Activated CD8-positive, alpha-beta memory T cell treated with anti-CD3 and anti-CD28 coated beads for 4 hours (primary cell): Measurements from ENCODE around the gene ELN.
"Not testable (repeated sequence)": the region's sequence is repeated elsewhere in the genome, so short reads cannot be mapped to it uniquely, and the experiment has no call there.

Experiments used
- DNase-seq, 2 donors: peaks; one replicate each; pipeline ENCODE4 v3.0.0-alpha.2; 2020; ENCODE audit warnings: low read depth in 2 of 2

ELN gene

GRCh38 chr7:74000489-74001149 is 27.4 kb upstream of the ELN start:
- no peak for DNase-seq

DNA sequence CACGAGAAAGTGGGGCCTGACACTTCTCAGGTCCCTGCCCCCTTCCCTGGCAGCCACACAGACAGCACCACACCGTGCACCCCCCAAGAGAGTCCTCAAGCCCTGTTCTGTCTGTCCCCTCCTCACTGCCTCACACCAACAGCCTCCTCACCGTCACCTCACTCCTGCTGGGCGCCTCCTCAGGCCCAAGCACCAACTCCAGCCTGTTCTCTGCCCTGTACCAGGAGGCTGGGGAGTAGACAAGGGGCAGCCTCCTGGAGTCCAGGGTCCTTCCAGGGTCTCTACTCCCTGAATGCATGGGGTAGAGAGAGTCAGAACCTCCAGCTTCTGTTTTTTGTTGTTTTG is 26.9 kb upstream of the ELN start:
- DNase-seq, result no peak

GRCh38 chr7:74002474-74003017 is 25.4 kb upstream of the ELN start:
- DNase-seq, result no peak

GRCh38 chr7:74003621-74004020 is 24.4 kb upstream of the ELN start:
- no peak for DNase-seq

GRCh38 chr7:74006032-74006431 is 21.9 kb upstream of the ELN start:
- no peak for DNase-seq

- DNase-seq, result no peak
Observed at GRCh38 chr7:74006451-74007241, 21.3 kb upstream of the ELN start.

- DNase-seq, result no peak
Observed at GRCh38 chr7:74007242-74007567, 20.8 kb upstream of the ELN start.

GRCh38 chr7:74008687-74009086 is 19.3 kb upstream of the ELN start:
- DNase-seq, result no peak

DNA sequence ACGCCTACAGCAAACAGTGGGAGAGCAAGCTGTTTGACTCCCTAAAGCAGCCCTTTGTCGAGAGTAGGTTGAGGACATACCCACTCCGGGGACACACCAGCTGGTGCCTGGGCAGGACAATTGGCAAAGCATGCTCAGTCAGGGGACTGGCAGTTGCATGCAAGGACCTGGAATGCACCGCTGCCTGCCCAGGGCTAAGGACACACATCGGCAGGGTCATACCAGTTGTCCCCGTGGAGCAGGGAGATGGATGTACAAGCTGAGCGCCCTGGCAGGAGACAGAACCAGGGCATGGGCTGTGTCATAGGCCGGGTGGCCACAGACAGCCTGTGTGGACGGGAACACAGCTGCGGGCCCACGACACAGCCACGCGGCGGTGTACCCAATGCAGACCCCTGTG is 18.3 kb upstream of the ELN start:
- DNase-seq, result no peak

GRCh38 chr7:74010407-74010806 is 17.6 kb upstream of the ELN start:
- no peak for DNase-seq

- DNase-seq, result not testable (repeated sequence)
Observed at GRCh38 chr7:74011421-74011820, 16.6 kb upstream of the ELN start.

DNA sequence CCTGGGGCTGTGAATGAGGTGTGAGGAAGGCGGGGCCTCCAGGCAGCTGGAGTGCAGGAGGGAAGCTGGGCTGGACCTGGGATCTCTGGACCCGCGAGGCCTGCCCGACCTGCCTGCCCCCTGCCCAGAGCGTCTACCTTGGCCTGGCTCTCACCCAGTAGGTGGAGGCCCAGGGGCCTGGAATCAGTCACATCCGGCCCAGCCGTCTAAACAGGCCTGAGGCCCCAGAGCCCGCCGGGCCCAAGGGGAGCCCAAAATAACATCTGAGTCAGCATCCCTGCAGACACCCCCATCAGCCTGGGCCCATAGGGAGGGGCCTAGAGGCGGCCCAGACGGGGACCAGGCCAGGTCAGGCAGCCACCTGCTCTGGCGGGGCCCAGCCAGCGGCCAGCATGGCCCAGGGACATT is 15.1 kb upstream of the ELN start:
- no peak for DNase-seq

DNA sequence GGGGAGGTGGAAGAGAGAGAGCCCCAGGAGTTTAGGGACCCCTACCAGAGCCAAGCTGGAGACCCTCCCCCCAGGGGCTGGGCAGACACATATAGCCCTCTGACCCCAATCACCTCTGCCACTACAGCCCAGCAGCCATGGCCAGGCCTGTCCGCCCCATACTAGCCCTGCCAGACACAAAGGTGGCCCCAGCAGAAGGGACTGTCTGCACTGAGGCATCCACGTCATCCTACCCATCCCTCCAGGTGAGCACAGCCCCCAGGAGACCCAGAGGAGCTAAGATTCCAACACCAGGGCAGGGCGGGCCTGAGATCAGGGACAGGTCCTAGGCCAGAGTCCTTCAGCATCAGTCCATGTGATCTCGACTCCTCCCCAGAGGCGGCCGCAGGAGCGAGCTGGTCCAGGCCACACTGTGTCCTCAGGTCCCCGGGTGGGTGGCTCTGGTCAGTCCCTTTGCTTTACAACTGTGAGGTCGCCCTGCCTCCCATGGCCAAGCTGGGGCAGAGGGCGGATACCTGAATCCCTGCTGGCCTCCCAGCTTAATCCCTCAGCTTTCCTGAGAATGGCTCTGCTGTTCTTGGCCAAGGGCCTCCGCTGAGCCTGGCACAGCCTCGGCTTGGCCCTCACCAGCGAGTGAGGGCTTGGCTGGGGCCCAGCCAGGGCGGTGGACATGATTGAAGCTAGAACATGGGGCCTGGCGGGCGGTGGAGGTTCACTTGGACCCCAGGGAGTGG is 14.3 kb upstream of the ELN start:
- DNase-seq, result no peak

GRCh38 chr7:74014931-74015330 is 13.0 kb upstream of the ELN start:
- no peak for DNase-seq

- no peak for DNase-seq
Observed at GRCh38 chr7:74015670-74016069, 12.3 kb upstream of the ELN start.

DNA sequence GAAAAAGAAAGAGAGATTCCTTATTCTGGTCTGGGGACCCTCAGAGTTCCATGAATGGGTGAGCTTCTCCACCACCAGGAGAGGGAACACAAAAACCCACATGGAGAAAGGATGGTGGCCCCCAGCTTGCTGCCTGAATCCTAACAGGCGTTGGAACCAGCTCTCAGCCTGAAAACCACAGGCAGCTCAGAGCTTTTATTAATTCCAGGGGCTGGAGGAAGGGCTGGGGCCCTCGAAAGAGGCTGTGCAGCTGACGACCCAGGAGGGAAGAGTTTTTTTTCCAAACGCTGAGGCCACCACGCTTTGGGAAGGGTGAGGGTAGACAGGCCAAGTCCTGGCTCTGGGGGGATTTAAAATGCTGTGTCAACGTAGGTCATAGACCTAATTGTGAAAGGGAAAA is 10.8 kb upstream of the ELN start:
- no peak for DNase-seq

GRCh38 chr7:74018246-74018895 is 9.6 kb upstream of the ELN start:
- DNase-seq, result no peak

DNA sequence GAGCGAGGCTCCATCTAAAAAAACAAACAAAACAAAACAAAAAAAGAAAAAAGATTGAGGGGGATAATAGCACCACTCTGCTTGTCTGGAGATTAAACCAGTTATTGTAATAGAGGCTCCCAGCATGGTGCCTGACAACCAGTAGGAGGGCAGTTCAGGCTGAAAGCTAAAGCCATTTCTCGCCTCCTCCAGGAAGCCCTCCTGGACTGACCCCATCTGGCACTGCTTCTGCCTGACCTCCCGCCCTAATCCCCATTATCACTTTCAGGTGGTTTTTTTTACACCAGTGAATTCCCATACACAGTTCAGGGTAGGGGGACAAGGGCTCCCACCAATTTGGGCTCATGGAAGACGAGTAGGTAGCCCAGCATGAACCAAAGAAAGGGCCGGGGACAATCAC is 8.8 kb upstream of the ELN start:
- DNase-seq, result no peak

- no peak for DNase-seq
Observed at GRCh38 chr7:74020390-74020789, 7.6 kb upstream of the ELN start.

DNA sequence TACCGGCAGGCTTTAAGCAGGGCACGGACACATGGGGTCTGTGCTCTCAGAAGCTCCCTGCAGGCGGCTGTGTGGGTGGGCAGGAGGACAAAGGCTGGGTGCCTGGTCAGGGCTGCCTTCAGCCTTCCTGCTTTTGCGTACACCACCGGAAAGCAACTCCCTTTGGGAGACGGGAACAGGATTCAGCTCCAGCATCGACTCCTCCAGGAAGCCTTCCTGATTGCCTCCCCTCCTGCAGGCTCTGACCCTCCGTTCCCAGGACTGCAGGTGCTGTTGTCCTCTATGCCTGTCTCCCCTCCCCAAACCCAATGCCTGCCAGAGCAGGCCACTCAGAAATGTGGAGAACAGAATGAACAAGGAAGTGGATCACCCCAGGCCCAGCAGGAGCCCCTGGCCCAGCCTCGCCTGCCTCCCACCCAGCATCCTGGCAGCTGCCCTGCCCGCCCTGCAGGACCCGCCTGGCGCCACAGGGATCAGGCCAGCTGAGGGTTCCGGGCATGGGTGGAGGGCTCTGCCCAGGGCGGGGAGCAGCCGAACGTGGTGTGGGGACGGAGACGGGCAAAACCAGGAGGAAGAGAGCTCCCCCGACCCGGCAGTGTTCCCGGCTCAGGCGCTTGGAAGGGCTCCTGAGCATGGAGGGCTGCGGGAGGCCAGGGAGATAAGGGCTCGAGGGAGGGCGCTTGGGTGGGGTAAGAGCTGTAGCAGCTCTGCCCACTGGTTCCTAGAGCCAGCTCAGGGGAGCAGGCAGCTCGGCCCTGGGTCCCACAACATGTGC is 6.2 kb upstream of the ELN start:
- DNase-seq, result no peak

DNA sequence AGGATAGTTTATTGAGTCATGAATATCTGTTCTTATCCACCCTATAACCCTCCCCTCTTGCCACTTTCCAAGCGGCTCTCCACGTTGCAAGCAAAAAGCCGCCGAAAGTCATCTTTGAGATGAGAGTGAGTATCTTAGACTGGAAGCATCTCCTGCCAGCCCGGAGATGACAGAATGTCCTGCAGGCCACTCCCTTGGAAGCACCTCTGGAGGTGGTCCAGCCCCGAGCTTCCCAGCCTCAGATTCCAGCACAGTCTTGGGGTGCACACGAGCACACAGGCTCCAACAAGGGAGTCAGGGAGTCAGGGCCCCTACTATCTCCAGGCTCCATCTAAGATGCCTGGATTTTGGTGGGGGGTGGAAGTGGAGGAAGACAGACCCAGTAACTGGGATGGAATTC is 5.5 kb upstream of the ELN start:
- DNase-seq, result no peak
